ENCODE results near the gene IL17RD.

DNA sequence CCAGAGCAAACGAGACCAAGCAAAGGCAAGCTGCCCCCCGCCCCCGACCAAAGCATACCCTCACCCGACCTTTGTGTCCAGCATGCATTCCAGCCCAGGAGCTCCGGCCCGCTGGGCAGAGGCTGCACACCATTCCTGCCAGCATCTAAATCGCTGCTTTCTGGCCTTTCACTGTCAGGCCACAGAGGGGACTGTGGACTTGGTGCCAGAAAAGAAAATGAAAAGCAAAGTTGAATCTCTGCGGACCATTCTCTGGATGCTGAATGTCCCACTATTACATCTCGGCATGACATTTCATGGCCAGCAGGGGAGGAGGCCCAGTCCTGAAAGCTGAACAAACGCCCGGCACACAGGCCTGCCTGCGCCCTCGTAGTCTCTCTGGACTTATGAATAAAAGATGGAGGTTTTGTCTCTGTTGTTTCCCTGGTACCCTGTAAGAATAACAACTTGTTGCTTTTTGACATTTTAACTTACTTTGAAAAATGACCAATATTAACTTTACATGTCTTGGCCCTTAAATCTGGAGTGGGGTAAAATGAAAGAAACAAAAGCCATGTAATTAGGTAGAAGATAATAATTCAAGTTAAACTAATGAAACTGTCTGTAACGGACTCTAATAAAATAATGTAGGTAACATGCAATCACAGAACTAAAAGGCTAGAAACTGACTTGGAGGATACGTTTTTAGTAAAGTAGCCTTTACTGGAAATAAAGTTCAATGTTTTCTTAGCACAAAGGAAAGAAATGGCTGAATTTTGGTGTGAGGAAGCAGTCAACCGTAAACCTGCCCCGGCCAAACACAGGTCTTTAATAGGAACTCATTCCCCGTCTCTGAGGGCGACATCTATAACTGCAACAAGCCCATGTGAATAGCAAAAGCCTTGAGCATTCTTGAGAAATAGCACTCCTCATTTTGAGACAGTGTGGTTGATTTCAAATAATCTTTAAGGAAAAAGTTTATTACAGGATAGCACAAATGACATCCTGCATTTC is 12.7 kb downstream of the IL17RD start:
- TF ChIP-seq, protein P1, sequence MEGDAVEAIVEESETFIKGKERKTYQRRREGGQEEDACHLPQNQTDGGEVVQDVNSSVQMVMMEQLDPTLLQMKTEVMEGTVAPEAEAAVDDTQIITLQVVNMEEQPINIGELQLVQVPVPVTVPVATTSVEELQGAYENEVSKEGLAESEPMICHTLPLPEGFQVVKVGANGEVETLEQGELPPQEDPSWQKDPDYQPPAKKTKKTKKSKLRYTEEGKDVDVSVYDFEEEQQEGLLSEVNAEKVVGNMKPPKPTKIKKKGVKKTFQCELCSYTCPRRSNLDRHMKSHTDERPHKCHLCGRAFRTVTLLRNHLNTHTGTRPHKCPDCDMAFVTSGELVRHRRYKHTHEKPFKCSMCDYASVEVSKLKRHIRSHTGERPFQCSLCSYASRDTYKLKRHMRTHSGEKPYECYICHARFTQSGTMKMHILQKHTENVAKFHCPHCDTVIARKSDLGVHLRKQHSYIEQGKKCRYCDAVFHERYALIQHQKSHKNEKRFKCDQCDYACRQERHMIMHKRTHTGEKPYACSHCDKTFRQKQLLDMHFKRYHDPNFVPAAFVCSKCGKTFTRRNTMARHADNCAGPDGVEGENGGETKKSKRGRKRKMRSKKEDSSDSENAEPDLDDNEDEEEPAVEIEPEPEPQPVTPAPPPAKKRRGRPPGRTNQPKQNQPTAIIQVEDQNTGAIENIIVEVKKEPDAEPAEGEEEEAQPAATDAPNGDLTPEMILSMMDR (IDR thresholded peaks at IDR 0.05): no peak
- TF ChIP-seq POLR2A (IDR thresholded peaks at IDR 0.05): no peak
